GM19239 (cell line): ENCODE measurements around the gene KLB.
"Not testable (repeated sequence)": the region's sequence is repeated elsewhere in the genome, so short reads cannot be mapped to it uniquely, and the experiment has no call there.

Experiments
- DNase-seq: peaks from one replicate; pipeline ENCODE4 v3.0.0; 2011; ENCODE audit warnings: low spot score; ENCODE audit not compliant: insufficient read length
- FAIRE-seq: peaks from 2 replicates; lab custom pipeline; 2011; peaks lifted over from hg19 to GRCh38; lab: Jason Lieb, UNC

The KLB gene

DNA sequence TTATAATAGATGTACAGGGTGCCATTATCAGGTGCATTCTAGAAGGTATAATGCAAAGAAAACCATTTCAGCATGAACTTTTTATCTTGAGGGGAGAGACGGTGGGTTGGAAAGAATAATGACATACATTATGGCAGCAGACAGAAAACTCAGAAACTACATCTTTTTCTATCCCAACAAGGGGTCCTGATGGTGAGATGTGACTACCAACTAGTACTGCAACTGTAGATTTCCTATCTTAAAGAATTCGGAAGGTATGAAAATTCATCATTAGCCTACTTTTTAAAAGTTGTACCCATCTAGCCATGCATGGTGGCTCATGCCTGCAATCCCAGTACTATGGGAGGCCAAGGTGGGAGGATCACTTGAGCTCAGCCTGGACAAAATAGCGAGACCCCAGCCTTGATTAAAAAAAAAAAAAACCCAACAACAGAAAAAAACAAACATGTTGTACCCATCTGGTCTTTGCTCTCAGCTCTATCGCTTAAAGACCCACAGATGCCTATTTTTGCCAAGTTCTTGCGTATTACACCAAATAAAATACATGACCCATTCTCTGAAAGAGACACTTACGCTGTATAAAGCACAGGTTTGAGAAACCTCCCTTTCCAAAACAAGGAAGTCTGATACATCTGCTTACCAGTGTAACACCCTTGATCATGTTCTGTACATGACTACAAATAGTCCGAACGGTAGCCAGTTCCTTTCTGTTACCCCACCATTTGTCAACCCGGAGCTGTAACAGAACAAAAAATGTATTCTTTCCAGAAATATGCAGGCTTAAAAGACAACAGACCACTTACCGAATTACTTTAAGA lies 50.4 kb downstream of the KLB start:
- DNase-seq (no peak), FAIRE-seq (no peak)

DNA sequence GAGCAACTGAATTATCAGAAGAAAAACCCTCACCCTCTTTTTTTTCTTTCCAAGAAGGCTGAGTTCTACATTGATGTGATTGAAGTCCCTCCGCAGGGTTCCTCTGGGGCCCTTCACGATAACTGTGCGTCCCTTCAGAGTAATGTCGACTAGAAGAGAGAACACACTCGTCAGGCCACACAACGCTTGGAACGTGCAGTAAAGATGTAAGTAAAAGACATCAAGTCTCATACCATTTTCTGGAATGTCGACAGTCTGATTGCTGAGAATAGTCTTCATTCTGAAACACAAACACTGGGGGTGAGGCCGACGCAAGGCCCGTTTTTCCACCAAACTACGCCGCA lies 51.4 kb downstream of the KLB start:
- peak; percentile 37 for FAIRE-seq
- not testable (repeated sequence) for DNase-seq

DNA sequence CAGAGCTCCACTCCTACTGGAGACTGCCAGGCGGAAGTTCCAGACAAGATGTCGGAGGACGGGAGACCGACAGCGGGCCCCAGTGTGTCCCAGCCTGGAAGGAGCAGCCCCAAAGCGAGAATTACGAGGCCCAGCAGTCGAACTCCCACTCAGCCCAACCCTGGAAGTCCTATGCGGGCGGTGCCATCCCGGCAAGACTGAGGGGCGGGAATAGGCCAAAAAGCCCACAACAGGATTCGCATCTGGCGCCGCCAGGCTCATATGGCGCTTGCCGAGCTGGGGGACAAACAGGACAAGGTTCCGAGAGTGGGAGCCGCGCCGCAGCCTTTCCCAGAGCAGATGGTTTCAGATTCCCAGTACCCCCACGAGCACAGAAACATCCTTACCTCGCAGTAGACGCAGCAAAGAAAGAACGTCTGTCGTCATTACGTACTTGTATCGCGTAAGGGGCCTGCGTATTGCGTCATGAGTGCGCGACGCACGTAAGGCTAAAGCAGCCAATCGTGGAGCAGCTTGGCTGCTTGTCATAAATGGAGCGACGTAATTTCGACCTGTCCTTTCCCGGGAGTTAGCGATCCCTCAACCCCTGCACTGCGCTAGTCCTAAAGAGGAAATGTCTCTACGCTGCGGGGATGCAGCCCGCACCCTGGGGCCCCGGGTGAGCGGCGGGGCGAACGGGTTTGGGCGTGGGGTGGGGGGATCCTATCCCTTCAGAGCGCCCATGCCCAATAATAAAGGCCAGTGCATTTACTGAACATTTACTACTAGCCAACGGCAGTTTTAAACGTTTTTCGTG lies 52.0 kb downstream of the KLB start, which contains the start of the genes LIAS and RPL9:
TSS of gene LIAS (plus strand) at position 552 of the 796 bp plus-strand sequence. CDS start at position 614, 62 bp downstream.
TSS of gene RPL9 (minus strand) at position 418 of the 796 bp plus-strand sequence. CDS start 483 bp downstream, outside the sequence.
- FAIRE-seq = peak; percentile 95
- DNase-seq = peak; percentile 71

DNA sequence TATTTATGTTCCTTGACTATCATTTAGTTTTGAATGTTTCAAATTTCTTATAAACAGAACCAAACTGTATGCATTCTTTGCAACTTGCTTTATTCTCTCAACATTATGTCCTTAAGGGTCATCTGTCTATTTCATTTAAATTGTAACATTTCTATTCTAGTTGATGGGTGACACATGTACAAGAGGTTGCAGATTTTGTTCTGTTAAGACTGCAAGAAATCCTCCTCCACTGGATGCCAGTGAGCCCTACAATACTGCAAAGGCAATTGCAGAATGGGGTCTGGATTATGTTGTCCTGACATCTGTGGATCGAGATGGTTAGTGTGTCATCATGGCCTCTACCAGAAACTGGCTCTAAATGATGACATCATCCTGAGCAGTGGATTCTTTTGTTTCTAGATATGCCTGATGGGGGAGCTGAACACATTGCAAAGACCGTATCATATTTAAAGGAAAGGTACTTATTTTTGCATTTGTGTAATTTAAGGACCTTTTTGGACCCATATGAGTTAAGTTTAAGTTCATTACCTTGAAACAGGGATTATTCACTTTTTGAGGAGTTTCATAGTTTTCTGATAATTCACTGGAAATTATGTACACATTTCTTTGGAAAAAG lies 58.3 kb downstream of the KLB start:
- FAIRE-seq (no peak), DNase-seq (no peak)

DNA sequence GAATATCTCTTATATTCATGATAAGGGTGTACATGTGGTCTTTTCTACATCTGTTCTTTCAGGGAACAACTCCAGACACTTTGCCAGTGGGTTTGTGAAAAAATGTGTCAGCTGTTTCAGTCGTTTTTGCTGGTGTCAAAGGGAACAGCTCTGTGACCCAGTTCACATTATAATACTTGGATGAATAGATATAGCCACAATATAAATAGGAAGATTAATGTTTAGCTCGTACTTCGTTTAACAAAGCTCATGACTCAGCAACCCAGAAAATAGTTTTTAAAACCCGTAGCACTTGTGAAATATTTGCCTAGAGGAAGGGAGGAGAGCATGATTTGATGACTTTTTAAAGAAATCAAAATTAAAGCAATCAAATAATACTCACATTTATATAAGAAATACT lies 60.0 kb downstream of the KLB start:
- no peak for FAIRE-seq
- no peak for DNase-seq

DNA sequence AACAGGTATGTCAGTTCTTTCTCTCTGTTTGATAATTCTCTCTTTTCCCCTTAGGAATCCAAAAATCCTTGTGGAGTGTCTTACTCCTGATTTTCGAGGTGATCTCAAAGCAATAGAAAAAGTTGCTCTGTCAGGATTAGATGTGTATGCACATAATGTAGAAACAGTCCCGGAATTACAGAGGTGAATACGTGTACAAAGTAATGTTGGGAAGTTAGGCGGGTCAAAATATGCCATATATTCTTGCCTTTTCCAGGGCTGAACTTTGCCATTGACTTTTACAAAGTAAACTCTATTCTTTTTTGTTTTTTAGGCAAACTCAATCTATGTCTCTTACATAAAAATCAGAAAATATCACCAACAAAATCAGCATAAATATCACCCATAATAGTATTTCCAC lies 60.7 kb downstream of the KLB start:
- peak; percentile 44 for FAIRE-seq
- no peak for DNase-seq

DNA sequence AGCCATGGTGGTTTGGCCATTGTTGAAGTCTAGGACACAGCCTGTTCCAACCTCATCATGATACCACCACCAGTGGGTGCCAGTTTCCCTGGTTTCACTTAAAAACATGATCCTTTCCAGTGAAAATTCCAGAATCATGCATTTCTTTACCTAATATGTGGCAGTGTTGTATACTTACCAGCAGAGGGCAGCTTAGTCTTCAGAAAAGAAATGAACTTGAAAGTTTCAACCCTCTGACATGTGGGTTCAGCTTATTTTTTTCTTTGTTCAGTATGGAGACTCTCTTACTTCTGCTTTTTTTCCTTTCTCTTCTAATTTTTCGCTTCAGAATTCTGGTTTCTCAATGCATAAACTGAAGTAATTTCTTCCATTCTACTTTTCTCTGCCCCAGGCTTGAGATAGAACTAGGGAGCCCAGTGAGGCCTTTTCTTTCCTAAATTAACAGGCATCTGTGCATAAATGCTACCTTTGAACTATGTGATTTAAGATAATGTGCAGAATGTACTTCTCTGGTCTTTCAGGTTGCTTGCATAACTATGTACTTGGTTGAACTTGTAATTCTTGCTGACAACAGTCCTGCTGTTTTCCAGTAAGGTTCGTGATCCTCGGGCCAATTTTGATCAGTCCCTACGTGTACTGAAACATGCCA lies 62.8 kb downstream of the KLB start:
- FAIRE-seq = peak; percentile 96

DNA sequence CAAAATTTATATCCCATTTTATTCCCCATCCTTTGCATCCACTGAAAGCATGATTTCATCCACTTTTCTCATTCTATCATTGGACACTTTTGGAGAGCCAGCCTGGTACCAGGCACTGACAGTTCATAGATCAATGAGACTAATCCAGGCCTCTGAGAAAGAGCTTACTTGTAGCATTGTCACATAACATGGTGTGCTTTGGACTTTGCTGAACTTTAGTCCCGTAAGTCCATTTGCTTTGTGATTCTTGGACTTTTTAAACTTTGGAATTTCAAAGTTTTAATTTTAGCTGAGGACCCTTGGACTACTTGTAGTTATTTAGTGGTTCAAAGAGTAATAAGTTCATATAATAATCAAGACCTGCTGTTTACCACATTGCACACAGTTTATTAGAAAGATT lies 63.7 kb downstream of the KLB start:
- DNase-seq = no peak
- no peak for FAIRE-seq

More for the DNA sequence above, 62.8 kb downstream of the KLB start:
- no peak for DNase-seq

DNA sequence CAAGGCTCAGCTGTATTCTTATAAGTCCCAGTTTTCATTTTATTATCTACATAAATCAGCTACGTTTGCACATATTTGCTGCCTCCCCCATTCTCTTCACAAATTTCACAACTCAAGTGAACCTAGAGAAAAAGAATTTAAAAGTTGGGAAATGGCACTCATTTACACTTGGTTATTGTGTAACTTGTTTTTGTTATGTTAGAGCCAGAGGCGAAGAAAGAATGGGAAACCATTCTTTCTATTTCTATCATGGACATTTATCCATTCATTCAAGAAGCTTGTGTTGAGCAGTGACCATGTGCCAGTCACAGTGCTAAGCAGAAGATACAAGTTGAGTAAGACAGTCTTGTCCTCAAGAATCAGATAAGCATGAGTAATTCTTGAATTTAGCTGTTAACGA lies 65.7 kb downstream of the KLB start:
- FAIRE-seq (peak; percentile 26), DNase-seq (no peak)

DNA sequence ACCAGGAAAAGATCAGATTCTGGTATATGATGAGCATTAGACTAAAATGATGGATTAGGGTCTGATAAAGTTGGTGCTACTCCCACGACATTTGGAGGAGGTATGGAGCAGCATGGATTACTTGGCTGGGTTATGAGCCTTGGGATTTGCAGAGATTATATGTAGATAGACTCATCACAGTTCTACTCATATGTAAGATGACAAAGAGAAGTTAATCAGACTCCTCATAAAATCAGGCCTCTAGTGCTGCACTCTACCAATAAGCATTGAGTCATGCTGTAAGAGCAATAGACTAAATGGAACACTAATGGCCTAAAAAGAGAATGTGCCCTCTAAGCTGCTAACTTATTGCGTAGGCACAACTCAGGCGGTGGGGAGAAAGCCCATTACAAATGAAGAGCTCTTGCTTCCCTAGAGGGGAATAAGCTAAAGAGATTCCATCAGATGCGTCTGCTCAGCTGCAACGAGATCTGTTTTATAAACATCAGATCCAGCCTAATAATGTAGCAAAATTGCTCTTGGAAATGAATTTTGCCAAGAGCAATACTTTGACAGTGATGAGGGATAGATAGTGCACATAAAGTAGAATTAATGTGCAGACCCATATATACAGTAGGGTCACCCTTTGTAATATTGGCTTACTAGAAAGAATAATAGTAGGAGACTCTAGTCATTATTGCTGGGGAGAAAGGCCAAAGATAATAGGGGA lies 69.6 kb downstream of the KLB start:
- no peak for FAIRE-seq
- DNase-seq = no peak

DNA sequence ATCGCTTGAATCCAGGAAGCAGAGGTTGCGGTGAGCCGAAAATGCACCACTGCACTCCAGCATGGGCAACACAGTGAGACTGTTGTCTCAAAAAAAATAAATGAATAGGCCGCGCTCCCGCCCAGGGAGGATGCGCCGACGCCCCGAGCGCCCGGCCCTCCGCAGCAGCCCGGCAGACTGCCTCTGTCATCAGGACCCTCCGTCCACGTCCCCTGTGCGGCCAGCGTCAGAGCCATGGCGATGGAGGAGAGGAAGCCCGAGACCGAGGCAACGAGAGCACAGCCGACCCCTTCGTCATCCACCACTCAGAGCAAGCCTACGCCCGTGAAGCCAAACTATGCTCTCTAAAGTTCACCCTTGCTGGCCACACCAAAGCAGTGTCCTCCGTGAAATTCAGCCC lies 73.5 kb downstream of the KLB start:
- FAIRE-seq (no peak), DNase-seq (no peak)

DNA sequence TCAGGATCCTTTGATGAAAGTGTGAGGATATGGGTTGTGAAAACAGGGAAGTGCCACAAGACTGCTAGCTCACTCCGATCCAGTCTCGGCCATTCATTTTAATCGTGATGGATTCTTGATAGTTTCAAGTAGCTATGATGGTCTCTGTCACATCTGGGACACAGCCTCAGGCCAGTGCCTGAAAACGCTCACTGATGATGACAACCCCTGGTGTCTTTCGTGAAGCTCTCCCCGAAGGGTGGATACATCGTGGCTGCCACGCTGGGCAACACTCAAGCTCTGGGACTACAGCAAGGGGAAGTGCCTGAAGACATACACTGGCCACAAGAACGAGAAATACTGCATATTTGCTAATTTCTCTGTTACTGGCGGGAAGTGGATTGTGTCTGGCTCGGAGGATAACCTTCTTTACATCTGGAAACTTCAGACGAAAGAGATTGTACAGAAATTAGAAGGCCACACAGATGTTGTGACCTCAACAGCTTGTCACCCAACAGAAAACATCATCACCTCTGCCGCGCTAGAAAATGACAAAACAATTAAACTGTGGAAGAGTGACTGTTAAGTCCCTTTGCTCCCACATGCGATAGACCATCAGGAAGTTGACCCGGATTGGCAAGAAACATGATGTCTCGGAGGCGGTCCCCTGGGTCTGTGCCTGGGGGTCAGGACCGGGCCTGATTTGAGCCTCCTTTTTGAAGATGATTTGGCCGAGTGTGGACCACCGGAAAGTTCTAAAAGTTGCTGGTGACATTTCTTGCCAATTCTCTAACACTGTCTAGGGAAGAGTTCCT lies 74.4 kb downstream of the KLB start:
- FAIRE-seq = no peak
- no peak for DNase-seq

DNA sequence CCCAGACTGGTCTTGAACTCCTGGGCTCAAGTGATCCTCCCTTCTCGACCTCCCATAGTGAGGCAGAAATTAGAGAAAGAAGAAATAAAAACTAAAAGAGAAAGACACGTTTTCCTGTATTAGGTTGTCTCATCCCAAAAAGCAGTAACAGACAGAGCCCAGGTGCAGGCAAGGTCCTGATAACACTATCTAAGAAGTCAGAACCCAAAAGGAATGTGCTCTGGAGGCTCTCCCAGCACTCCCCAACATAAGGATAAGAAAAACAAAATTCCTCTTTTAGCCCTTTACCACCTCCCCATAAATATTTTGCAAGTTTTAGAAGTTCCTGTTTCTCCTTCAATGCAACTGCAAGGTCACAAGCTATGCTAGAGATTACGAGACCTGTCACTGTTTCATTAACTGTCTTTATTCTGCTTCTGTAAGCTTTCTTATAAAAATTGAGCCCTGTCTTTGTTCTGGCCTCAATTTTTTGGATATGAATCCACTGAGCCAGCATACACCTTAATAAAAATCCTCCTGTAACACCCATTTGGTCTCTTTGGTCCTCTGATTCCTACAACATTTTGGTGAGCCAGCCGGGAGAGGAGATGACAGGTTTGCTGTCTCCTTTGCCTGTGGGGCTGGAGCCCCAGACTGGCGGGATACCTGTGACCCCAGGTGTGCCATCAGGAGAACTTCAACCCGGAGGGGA lies 78.0 kb downstream of the KLB start:
- FAIRE-seq (no peak), DNase-seq (no peak)

DNA sequence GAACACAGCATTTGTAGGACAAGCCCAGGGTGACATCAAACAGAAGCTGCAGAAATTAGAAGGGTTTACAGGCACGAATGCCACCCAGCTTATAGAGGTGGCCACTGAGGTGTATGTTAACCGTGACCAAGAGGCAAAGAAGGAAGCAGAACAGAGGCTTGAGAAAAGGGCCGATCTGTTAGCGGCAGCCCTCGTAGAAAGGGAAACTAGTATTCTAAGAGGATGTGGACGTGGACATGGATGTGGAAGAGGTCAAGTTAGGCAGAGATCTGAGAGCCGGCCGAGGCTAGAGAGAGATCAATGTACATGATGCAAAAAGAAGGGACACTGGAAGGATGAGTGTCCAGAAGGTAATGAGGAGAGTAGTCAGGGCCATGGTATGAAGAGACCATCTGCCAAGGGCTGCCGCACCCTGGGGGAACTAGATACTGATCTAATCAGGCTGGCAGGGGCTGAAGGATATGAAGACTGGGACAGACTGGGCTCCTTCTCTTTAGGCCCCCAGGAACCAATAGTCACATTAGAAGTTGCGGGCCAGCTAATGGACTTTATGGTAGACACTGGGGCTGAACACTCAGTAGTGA lies 79.6 kb downstream of the KLB start:
- DNase-seq = no peak
- no peak for FAIRE-seq

DNA sequence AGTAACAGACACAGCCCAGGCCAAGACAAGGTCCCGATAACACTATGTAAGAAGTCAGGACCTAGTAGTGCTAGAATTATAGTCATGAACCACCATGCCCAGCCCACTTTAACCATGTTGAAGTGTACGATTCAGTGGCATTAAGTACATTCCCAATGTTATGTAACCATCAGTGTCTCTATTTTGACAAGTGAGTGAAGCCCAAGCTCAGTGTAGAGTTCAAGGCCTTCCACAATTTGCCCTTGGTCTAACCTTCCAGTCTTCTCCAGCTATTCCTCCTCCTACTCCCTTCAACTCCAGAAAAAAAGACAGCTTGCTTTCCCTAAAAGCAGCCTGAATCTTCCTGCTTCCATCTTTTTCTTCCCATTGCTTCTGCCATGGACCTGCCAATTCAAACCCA lies 83.6 kb downstream of the KLB start:
- FAIRE-seq = no peak

DNA sequence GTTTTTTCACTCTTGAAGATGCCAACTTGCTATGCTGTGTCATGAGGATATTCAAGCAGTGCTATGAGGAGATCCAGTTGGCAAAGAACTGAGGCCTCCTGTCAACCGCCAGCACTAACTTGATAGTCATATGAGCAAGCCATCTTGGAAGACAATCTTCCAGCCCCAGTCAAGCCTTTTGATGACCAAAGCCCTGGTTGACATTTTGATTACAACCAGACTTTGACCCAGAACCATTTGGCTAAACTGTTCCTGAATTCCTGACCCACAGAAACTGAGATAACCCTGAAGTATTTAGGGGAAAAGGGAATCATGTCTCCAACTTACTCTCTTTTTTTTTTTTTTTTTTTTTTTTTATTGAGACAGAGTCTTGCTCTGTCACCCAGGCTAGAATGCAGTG lies 87.6 kb downstream of the KLB start:
- FAIRE-seq = no peak
- DNase-seq = no peak

More for the DNA sequence above, 83.6 kb downstream of the KLB start:
- DNase-seq = no peak

DNA sequence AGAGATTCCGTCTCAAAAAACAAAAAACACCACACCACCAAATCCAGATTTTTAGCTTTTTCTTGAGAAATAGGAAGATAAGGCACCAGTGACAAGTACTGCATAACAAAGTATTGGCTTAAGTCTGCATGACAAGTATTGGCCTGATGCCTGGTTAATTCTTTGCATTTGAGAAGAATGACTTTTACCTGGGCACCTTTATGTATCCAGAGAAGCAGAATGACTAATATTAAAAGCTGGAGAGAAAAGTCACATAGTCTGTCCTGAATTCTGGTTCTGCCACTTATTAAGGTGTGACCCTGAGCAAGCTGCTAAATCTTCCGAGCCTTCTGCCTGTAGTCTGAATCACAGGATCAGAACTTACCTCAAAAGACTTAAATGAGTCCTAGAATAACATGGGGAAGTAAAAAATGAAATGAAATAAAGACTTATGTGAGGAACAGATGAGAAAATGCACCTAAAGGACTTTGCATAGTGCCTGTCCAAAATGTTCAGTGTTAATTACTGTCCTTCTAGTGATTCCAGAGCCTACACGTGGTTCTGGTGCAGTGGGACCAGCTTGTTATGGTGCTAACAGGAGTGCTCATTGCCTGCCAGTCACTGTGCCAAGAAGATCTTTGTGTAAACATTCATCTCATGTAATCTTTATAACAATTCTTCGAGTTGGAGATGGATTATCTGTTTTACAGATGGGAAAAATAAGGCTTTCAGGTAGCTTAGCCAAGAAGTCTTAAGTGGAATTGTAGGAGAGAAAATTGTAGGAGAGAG lies 88.9 kb downstream of the KLB start:
- FAIRE-seq (no peak), DNase-seq (no peak)
